Measurements from ENCODE around the gene EPHA2.

GRCh38 chr1:16191309-16191708 is 35.4 kb upstream of the EPHA2 start:
- TF ChIP-seq EZH2phosphoT487 (IDR thresholded peaks at IDR 0.05; ENCODE audit: unreplicated experiment) (no peak), POLR2AphosphoS5 (IDR thresholded peaks at IDR 0.05; ENCODE audit: low read depth) (no peak), EZH2 (IDR thresholded peaks at IDR 0.05; ENCODE audit: low read depth, unreplicated experiment) (no peak), JUNB (IDR thresholded peaks at IDR 0.05; ENCODE audit: unreplicated experiment) (no peak), REST (IDR thresholded peaks at IDR 0.05; ENCODE audit: unreplicated experiment) (no peak), CREB1 (CRISPR knock-in tag; IDR thresholded peaks at IDR 0.05; ENCODE audit: low read depth) (no peak), ZNF114 (CRISPR knock-in tag; IDR thresholded peaks at IDR 0.05) (no peak), ETS1 (IDR thresholded peaks at IDR 0.05) (no peak), NANOG (IDR thresholded peaks at IDR 0.05; ENCODE audit: borderline replicate concordance) (no peak), STAT1 (IDR thresholded peaks at IDR 0.05; ENCODE audit: unreplicated experiment) (no peak)
- TF ChIP-seq, protein P1, sequence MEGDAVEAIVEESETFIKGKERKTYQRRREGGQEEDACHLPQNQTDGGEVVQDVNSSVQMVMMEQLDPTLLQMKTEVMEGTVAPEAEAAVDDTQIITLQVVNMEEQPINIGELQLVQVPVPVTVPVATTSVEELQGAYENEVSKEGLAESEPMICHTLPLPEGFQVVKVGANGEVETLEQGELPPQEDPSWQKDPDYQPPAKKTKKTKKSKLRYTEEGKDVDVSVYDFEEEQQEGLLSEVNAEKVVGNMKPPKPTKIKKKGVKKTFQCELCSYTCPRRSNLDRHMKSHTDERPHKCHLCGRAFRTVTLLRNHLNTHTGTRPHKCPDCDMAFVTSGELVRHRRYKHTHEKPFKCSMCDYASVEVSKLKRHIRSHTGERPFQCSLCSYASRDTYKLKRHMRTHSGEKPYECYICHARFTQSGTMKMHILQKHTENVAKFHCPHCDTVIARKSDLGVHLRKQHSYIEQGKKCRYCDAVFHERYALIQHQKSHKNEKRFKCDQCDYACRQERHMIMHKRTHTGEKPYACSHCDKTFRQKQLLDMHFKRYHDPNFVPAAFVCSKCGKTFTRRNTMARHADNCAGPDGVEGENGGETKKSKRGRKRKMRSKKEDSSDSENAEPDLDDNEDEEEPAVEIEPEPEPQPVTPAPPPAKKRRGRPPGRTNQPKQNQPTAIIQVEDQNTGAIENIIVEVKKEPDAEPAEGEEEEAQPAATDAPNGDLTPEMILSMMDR (conservative IDR thresholded peaks at IDR 0.05; ENCODE audit: low read depth in 2 of 2), result no peak

Data from GM23338 (cell line).